PFSK-1 (cell line): Measurements from ENCODE around the gene ZNF497.

Experiments
- FOXP2 ChIP-seq: optimal IDR thresholded peaks from 2 replicates; pipeline ENCODE3; 2011; ENCODE audit warnings: borderline replicate concordance, control low read depth, inconsistent platforms; ENCODE audit not compliant: insufficient read depth; ENCODE audit errors: extremely low read length, extremely low read depth
- POLR2AphosphoS5 ChIP-seq: IDR thresholded peaks from 2 replicates; pipeline ENCODE4 v1.6.1; 2012; ENCODE audit warnings: low read depth, mild to moderate bottlenecking, control low read depth, low read length, moderate library complexity
- REST ChIP-seq, 2 experiments: IDR thresholded peaks; 2 replicates each; pipeline versions ENCODE4 v1.6.1 to v1.8.0; 2011 to 2012; ENCODE audit warnings: low read depth in 2 of 2, low read length in 2 of 2, control low read depth in 1 of 2, inconsistent platforms in 1 of 2, mild to moderate bottlenecking in 1 of 2, moderate library complexity in 1 of 2; ENCODE audit not compliant: insufficient read depth in 1 of 2
- SIN3A ChIP-seq: IDR thresholded peaks from 2 replicates; pipeline ENCODE4 v1.6.1; 2012; ENCODE audit warnings: mild to moderate bottlenecking, low read length, moderate library complexity, borderline replicate concordance; ENCODE audit not compliant: insufficient read depth
- TAF1 ChIP-seq: IDR thresholded peaks from 2 replicates; pipeline ENCODE4 v1.6.1; 2012; ENCODE audit warnings: low read length, control low read depth, borderline replicate concordance; ENCODE audit not compliant: insufficient read depth

The ZNF497 gene

GRCh38 chr19:58380662-58381459 is 18.3 kb upstream of the ZNF497 start, which contains the start of gene ZNF837:
TSS of gene ZNF837 (minus strand) at chr19:58381030. CDS start at chr19:58369332, 11,698 bp downstream.
- peak; percentile 93 for TF ChIP-seq TAF1
- TF ChIP-seq REST (IDR thresholded peaks at IDR 0.05; ENCODE audit: insufficient read depth in 1 of 2, low read depth in 2 of 2, low read length in 2 of 2): peak in 1 of 2 experiments; percentile 24; a peak in 1 of 4 replicates
- peak; percentile 91 for TF ChIP-seq FOXP2
- TF ChIP-seq POLR2AphosphoS5: peak; percentile 93
- TF ChIP-seq SIN3A: peak; percentile 65; the same call in 1 of the 2 replicates

GRCh38 chr19:58380037-58380661 is 17.6 kb upstream of the ZNF497 start:
- no peak for TF ChIP-seq REST (IDR thresholded peaks at IDR 0.05; ENCODE audit: insufficient read depth in 1 of 2, low read depth in 2 of 2, low read length in 2 of 2)
- TF ChIP-seq TAF1: no peak
- no peak for TF ChIP-seq POLR2AphosphoS5
- no peak for TF ChIP-seq FOXP2
- no peak for TF ChIP-seq SIN3A

GRCh38 chr19:58379246-58379645 is 16.7 kb upstream of the ZNF497 start:
- TF ChIP-seq REST (IDR thresholded peaks at IDR 0.05; ENCODE audit: insufficient read depth in 1 of 2, low read depth in 2 of 2, low read length in 2 of 2): no peak
- no peak for TF ChIP-seq FOXP2
- no peak for TF ChIP-seq POLR2AphosphoS5

GRCh38 chr19:58374200-58374599 is 11.6 kb upstream of the ZNF497 start:
- TF ChIP-seq REST (IDR thresholded peaks at IDR 0.05; ENCODE audit: insufficient read depth in 1 of 2, low read depth in 2 of 2, low read length in 2 of 2): no peak
- TF ChIP-seq FOXP2: no peak
- no peak for TF ChIP-seq POLR2AphosphoS5
